ENCODE measurements around the gene FBXL14. TPM values are rescaled to one million over a fixed set of nuclear protein-coding genes. Genes with fewer than 3 reads are reported as not detected.

The FBXL14 gene
- total RNA-seq, 4 donors from 2014 or later, result 6.3 to 20.4 (median 12.7) TPM

DNA sequence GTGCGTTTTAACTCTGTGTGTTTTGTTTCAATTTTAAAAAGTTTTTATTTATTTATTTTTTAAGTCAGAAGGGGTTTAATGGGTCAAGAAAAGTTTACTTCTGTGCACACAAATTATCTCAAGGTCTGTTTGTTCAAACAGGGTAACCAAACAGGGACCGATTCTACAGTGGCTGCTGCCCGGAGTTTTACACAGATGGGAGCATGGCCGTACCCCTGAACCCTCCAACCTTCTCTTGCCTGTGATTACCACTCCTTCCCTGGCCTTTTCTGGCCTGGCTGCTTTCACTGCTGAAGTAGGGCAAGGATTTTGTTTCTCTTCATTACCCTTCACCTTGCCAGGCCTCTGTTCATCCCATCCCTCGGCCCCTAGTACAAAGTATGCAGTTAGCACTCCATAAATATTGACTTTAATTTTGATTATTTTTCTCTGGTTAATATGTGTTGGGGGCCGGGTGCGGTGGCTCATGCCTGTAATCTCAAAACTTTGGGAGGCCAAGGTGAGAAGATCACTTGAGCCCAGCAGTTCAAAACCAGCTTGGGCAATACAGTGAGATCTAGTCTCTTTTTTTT lies 15.8 kb upstream of the FBXL14 start:
- Histone ChIP-seq H3K9me3 (no peaks in the 10 kb centered on the region), H3K27me3 (no peaks in the 10 kb centered on the region), H3K36me3 (no peaks in the 10 kb centered on the region), H3K4me1 (peaks cover 0 to 10% (median 0%) of the 10 kb centered on the region in 4 donors), H3K4me3 (no peak overlapping the region), H3K27ac (no peak overlapping the region)
- TF ChIP-seq POLR2A (IDR thresholded peaks at IDR 0.05), result no peak
- TF ChIP-seq, protein P1, sequence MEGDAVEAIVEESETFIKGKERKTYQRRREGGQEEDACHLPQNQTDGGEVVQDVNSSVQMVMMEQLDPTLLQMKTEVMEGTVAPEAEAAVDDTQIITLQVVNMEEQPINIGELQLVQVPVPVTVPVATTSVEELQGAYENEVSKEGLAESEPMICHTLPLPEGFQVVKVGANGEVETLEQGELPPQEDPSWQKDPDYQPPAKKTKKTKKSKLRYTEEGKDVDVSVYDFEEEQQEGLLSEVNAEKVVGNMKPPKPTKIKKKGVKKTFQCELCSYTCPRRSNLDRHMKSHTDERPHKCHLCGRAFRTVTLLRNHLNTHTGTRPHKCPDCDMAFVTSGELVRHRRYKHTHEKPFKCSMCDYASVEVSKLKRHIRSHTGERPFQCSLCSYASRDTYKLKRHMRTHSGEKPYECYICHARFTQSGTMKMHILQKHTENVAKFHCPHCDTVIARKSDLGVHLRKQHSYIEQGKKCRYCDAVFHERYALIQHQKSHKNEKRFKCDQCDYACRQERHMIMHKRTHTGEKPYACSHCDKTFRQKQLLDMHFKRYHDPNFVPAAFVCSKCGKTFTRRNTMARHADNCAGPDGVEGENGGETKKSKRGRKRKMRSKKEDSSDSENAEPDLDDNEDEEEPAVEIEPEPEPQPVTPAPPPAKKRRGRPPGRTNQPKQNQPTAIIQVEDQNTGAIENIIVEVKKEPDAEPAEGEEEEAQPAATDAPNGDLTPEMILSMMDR (IDR thresholded peaks at IDR 0.05), result no peak
- DNase-seq, result no peak

DNA sequence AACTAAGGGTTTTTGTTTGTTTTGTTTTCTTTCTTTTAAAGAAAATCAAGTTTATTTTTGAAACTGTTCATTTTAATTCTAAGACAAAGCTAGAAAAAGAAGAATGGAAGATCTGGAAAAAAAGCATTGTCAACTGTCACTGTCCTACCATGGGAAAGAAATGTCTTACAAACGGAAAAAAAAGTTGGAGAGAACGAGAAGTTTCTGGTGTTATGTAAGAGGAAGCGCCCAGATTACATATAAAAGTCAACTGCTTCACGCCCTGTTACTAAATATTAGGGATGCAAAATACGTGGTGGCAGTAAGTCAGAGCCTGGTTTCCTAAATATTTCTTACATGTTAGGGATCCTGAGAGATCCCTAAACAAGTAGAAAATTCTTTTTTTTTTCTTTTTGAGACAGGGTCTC lies 14.3 kb upstream of the FBXL14 start:
- Histone ChIP-seq H3K36me3 (no peaks in the 10 kb centered on the region), H3K4me1 (peaks cover 0 to 10% (median 0%) of the 10 kb centered on the region in 4 donors), H3K27ac (no peak overlapping the region), H3K27me3 (no peaks in the 10 kb centered on the region), H3K9me3 (no peaks in the 10 kb centered on the region), H3K4me3 (no peak overlapping the region)
- DNase-seq, result no peak
- TF ChIP-seq, protein P1 (IDR thresholded peaks at IDR 0.05), result no peak
- TF ChIP-seq POLR2A (IDR thresholded peaks at IDR 0.05), result no peak

DNA sequence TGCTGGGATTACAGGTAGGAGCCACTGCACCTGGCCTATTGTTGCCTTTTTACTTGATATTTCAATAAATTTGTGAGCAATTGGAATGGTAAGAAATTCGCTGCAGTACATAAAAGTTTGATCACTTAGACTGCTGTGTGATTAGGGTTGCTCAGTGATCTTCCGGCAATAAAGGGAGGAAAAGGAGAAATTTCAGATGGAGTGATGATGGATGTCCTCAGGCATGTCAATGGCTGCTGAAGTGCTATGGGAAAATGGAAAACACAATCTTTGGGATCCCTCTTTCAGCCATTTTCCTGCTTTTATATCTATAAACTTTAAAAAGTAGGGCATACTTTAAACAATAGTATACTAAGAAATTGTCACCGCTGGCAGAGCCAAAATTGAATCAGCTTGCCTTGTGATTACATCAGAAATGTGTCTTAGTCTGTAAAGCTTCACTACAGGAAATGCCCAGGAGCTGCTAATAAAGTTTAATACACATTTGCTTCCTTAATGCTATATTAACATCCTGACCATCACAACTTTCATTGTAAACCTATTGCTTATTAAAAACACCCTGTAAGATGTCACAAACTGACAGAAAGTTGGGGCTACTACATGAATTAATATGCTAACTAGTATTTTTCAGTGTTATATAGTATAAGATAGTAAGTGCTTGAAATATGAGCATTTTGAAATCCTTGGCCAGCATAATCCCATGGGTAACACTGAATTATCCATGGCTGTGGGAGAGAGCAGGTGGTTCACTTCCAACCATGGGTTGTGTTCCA lies 13.7 kb upstream of the FBXL14 start:
- DNase-seq, result no peak
- Histone ChIP-seq H3K27me3 (no peaks in the 10 kb centered on the region), H3K36me3 (no peaks in the 10 kb centered on the region), H3K27ac (no peak overlapping the region), H3K9me3 (no peaks in the 10 kb centered on the region), H3K4me1 (peaks cover 0 to 10% (median 0%) of the 10 kb centered on the region in 4 donors), H3K4me3 (no peak overlapping the region)
- TF ChIP-seq, protein P1 (IDR thresholded peaks at IDR 0.05), result no peak
- no peak for TF ChIP-seq POLR2A (IDR thresholded peaks at IDR 0.05)

DNA sequence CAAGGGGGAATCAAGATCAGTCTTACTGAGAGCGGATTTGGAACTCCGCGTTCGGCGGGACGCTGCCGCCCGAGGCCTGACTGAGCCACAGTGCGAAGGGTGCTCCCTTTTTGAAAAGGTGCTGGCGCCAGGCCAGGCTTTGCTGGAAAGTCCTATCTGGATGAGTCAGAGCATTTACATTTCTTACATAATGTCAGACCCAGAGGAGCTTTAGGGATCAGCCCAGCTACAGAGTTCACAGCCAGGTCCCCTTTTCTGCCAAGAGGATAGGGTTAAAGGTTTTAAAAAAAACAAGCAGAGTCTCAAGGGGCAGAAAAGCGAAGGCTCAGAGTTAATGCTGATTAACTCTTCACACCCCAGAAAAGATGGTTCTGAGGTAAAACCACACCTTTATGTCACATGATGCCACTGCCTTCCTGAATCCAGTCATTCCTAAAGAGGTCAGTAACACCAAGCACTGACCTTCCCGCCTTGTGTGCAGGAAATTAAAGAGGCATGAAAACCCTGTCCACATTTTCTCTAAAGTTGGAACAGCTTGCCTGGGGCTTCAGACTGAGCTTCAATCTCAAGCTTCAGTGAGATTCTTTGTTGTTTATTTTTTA lies 11.7 kb upstream of the FBXL14 start:
- peaks cover 0 to 18% (median 0%) of the 10 kb centered on the region in 4 donors for H3K4me1 ChIP-seq
- H3K4me3 ChIP-seq, result peak overlapping the region; percentile 33 to 46 (median 36)
- TF ChIP-seq, protein P1 (IDR thresholded peaks at IDR 0.05), result no peak
- TF ChIP-seq POLR2A (IDR thresholded peaks at IDR 0.05), result peak; percentile 39 to 42
- no peaks in the 10 kb centered on the region for H3K27me3 ChIP-seq
- DNase-seq, result peak; percentile 55 to 92 (median 87)
- H3K27ac ChIP-seq, result peak overlapping the region; percentile 59 to 91 (median 80)
- no peaks in the 10 kb centered on the region for H3K36me3 ChIP-seq
- H3K9me3 ChIP-seq, result no peaks in the 10 kb centered on the region

DNA sequence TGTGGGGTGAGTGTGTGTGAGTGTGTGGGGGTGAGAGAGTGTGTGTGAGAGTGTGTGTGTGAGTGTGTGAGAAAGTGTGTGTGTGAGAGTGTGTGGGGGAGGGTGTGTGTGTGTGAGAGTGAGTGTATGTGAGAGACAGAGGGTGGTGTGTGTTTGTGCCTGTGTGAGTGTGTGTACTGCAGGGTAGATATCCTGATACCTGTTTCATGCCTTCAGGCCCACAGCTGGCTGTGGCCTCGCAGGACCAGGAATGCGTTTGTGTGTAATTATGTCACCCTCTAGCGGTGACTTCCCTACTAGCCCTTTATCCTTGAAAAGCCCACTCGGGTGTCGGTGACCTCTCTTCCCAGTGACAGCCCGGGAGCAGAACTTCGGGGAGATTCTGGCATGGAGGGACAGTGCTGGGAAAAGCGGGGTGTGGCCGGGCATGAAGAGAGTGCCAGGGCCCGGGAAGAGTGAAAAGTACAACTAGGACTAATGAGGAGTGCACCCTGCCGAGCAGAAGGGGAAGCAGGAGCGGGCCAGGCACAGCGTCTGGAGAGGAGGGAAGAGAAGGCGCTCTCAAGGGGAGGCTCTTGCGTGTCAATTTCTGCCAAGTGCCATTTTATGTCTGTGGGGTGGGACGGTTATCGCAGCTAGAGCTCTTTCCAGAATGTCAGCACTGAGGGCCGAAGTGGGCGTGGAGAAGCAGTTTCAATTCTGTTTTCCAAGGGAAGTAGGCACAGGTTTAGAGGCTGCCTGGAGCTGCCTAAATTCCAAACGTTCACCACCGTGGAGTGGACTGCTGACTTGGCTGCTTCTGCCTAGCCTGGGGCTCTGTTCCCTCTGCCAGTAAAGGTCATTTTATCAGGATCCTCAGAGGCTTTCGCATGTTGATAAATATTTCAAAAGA lies 11.0 kb upstream of the FBXL14 start:
- no peaks in the 10 kb centered on the region for H3K27me3 ChIP-seq
- DNase-seq, result peak; percentile 65 to 84 (median 79)
- peak overlapping the region; percentile 59 to 91 (median 80) for H3K27ac ChIP-seq
- no peaks in the 10 kb centered on the region for H3K36me3 ChIP-seq
- no peak for TF ChIP-seq POLR2A (IDR thresholded peaks at IDR 0.05)
- TF ChIP-seq, protein P1 (IDR thresholded peaks at IDR 0.05), result peak; percentile 67 to 85 (median 80)
- H3K9me3 ChIP-seq, result no peaks in the 10 kb centered on the region
- peak overlapping the region; percentile 33 to 46 (median 36) for H3K4me3 ChIP-seq
- H3K4me1 ChIP-seq, result peaks cover 0 to 20% (median 0%) of the 10 kb centered on the region in 4 donors
